SJSA1 (cell line): ENCODE measurements around the gene PATE4. TPM values are rescaled to one million over a fixed set of nuclear protein-coding genes. Genes with fewer than 3 reads are reported as not detected.
"Not testable (repeated sequence)": the region's sequence is repeated elsewhere in the genome, so short reads cannot be mapped to it uniquely, and the experiment has no call there.

ENCODE experiments used
- DNase-seq, 2 experiments: peaks; one replicate each; pipeline ENCODE4 v3.0.0-alpha.2; 2015 to 2020; ENCODE audit warnings: low spot score in 2 of 2, low read depth in 1 of 2
- H3K27ac ChIP-seq: fragments of 250-450 bp; sonication (Bioruptor Pico); 2 replicates; pipeline ENCODE4 v1.5.1; 2020; ENCODE audit warnings: mild to moderate bottlenecking, moderate library complexity
- H3K27me3 ChIP-seq: fragments of 250-450 bp; sonication (Bioruptor Pico); replicated peaks from 2 replicates; pipeline ENCODE4 v1.5.1; 2020; ENCODE audit warnings: mild to moderate bottlenecking, moderate library complexity
- H3K36me3 ChIP-seq: fragments of 250-450 bp; sonication (Bioruptor Pico); 2 replicates; pipeline ENCODE4 v1.5.1; 2020; ENCODE audit warnings: mild to moderate bottlenecking
- H3K4me1 ChIP-seq: fragments of 250-450 bp; sonication (Bioruptor Pico); replicated peaks from 2 replicates; pipeline ENCODE4 v1.6.1; 2021; ENCODE audit warnings: mild to moderate bottlenecking
- H3K4me3 ChIP-seq: fragments of 250-450 bp; sonication (Bioruptor Pico); 2 replicates; pipeline ENCODE4 v1.5.1; 2020; ENCODE audit warnings: mild to moderate bottlenecking
- H3K9me3 ChIP-seq: fragments of 250-450 bp; sonication (Bioruptor Pico); replicated peaks from 2 replicates; pipeline ENCODE4 v1.5.1; 2020; ENCODE audit warnings: mild to moderate bottlenecking
- total RNA-seq: library from RNA; depleted of rRNA; stranded (reverse); fragments of >200 nt; shearing (Covaris generic); gene quantifications from 2 replicates; pipeline ENCODE4 v1.2.3, GENCODE V29; 2014; rRNA removed

PATE4 gene, protein sequence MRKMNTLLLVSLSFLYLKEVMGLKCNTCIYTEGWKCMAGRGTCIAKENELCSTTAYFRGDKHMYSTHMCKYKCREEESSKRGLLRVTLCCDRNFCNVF
- not detected in 2 replicates for total RNA-seq

DNA sequence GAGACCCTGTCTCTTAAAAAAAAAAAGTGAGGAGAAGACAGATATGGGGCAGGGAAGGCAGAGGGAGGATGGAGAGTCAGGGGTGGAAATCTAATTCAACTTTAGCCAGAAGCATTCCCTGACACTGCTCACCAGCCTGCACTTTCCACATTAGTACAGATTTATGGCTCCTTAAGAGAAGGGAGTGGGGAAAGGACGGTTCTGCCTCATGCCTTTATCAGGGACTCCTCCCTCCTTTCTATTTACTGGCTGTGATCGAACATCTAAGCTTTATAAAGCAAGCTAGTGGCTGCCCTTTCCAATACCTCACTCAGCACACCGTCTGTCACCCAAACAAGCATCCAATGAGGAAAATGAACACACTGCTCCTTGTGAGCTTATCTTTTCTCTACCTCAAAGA is at the start of gene PATE4:
Gene PATE4, plus strand, starts transcription at position 301 of the 400 bp plus-strand sequence. Its CDS starts 44 bp downstream, at position 345.
- Histone ChIP-seq H3K9me3 (no peaks in the 10 kb centered on the region), H3K36me3 (no peaks in the 10 kb centered on the region), H3K4me3 (no peak within 1 kb of the TSS), H3K27ac (no peak within 1 kb of the TSS), H3K27me3 (no peaks in the 10 kb centered on the region), H3K4me1 (no peaks in the 10 kb centered on the region)
- DNase-seq, result no peak

DNA sequence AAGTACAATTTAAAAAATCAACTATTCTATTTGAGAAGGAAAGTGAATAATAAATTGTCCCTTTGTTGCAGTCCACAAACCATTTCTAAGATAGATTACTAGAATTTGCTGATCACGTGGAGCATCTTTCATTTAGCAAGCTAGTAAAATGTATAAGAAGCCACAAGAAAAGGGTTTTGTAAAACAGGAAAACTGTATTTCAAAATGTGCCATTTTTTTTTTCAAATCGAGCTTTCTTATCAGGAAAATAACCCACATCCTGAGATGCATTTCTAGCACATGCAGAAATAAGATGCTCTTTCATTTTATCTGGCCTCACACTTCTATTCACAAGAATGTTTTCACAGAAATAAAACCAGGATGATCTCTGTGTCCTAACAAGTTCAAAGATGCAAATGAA is 48.4 kb upstream of the PATE4 start:
- Histone ChIP-seq H3K9me3 (no peaks in the 10 kb centered on the region), H3K36me3 (no peaks in the 10 kb centered on the region), H3K27me3 (no peaks in the 10 kb centered on the region), H3K27ac (no peak overlapping the region), H3K4me1 (no peaks in the 10 kb centered on the region), H3K4me3 (no peak overlapping the region)
- DNase-seq, result no peak

DNA sequence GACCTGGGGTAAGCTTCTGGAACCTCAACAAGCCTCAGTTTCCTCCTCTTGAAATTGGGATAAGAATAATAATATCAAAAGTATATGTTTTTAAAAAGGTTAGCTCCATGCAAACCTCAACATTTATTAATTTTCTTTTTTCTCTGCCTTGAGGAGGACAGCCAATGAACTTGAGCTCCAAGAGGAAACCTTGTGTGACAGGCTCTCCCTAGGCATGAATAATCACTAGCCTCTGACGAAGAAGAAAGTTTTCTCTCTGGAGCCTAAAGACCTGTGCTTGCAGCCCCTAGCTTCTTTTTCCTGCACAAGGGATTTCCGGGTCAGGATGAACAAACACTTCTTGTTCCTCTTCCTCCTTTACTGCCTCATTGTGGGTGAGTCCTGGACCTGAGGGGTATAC is 45.3 kb upstream of the PATE4 start, which contains the start of gene PATE3:
Gene PATE3, plus strand, starts transcription at position 301 of the 400 bp plus-strand sequence. Its CDS starts 25 bp downstream, at position 326.
- H3K36me3 ChIP-seq, result no peaks in the 10 kb centered on the region
- no peaks in the 10 kb centered on the region for H3K4me1 ChIP-seq
- no peak within 1 kb of the TSS for H3K4me3 ChIP-seq
- H3K9me3 ChIP-seq, result no peaks in the 10 kb centered on the region
- H3K27ac ChIP-seq, result no peak within 1 kb of the TSS
- H3K27me3 ChIP-seq, result no peaks in the 10 kb centered on the region
- no peak for DNase-seq

DNA sequence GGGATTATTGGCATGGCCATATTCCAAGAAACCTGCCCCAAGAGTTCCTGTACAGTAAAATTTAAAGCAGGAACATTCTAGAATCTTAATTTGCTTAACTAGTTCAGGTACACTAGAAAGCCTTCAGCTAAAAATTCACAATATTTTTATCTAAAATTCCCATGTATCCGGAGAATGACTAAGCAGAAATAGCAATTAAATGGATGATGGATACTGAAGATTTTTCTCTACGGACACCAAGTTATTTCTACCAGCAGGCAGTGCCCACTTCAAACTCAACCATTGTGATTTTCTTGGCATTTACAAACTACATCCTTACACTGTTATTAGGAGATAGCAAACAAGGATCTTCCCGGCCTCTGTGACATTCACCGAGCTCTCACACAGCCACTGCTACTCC is 42.3 kb upstream of the PATE4 start:
- DNase-seq, result no peak
- Histone ChIP-seq H3K4me1 (no peaks in the 10 kb centered on the region), H3K36me3 (no peaks in the 10 kb centered on the region), H3K27me3 (no peaks in the 10 kb centered on the region), H3K27ac (no peak overlapping the region), H3K9me3 (no peaks in the 10 kb centered on the region), H3K4me3 (no peak overlapping the region)

DNA sequence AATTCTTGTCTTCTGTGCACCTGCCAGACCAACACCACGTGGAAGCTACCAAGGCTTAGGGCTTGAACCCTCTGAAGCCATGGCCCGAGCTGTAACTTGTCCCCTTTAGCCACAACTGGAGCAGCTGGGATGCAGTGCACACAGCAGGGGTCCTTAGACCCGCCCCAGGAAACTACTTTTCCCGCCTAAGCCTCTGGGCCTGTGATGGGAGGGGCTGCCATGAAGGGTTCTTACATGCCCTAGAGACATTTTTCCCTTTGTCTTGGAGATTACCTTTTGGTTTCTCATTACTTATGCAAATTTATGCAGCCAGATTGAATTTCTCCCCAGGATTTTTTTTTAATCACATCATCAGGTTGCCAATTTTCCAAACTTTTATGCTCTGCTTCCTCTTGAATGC is 35.5 kb upstream of the PATE4 start:
- H3K27ac ChIP-seq, result no peak overlapping the region
- H3K27me3 ChIP-seq, result no peaks in the 10 kb centered on the region
- no peaks in the 10 kb centered on the region for H3K4me1 ChIP-seq
- no peak for DNase-seq
- H3K9me3 ChIP-seq, result no peaks in the 10 kb centered on the region
- no peak overlapping the region for H3K4me3 ChIP-seq
- H3K36me3 ChIP-seq, result no peaks in the 10 kb centered on the region

DNA sequence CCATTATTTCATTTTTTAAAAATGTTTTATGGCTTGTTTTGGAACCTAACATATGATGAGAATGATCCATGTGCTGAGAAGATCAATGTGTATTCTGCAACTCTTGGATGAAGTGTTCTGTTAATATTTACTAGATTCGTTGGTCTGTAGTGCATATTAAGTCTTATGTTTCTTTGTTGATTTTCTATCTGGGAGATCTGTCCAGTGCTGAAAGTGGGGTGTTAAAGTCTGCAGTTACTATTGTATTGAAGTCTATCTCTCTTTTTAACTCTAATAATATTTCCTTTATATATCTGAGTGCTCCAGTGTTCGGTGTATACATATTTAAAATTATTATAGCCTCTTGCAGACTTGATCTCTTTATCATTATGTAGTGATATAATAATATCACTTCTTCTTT is 33.3 kb upstream of the PATE4 start:
- H3K4me1 ChIP-seq, result no peaks in the 10 kb centered on the region
- no peak overlapping the region for H3K4me3 ChIP-seq

DNA sequence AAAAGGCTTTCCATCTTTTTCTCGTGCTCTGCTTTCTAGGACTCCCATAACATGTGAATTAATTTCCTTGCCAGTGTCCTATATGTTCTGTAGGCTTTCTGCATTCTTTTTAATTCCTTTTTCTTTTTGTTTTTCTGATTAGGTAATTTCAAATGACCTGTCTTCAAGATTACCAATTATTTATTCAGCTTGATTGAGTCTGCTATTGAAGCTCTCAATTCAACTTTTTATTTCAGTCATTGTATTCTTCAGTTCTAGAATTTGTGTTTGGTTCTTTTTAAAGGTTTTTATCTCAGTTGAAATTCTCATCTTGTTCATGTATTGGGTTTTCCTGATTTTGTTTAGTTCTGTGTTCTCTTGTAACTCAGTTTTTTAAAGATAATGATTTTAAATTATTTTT is 30.7 kb upstream of the PATE4 start:
- Histone ChIP-seq H3K27ac (no peak overlapping the region), H3K36me3 (no peaks in the 10 kb centered on the region), H3K4me1 (no peaks in the 10 kb centered on the region), H3K9me3 (no peaks in the 10 kb centered on the region), H3K4me3 (no peak overlapping the region), H3K27me3 (no peaks in the 10 kb centered on the region)
- DNase-seq, result no peak

More for the DNA sequence above, 33.3 kb upstream of the PATE4 start:
- H3K9me3 ChIP-seq, result no peaks in the 10 kb centered on the region
- no peaks in the 10 kb centered on the region for H3K27me3 ChIP-seq
- no peak overlapping the region for H3K27ac ChIP-seq
- DNase-seq, result no peak
- H3K36me3 ChIP-seq, result no peaks in the 10 kb centered on the region

DNA sequence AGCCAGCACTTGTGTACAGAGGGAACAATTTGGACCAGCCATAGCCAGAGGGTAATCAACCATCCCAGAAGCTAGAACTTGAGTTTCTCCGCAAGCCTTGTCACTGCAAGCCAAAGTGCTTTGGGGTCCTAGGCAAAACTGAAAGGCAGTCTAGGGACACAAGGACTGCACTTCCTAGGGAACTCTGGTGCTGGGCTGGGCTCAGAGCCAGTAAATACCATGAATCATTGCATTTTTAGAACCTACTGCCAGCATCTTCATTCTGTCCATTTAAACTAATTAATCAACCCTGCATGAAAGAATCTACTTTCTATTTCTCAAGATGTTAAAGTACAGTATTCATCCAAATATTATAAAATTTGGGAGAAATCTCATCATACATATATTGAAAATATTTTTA is 25.2 kb upstream of the PATE4 start:
- H3K9me3 ChIP-seq, result no peaks in the 10 kb centered on the region
- H3K27ac ChIP-seq, result no peak overlapping the region
- H3K4me1 ChIP-seq, result no peaks in the 10 kb centered on the region
- H3K4me3 ChIP-seq, result no peak overlapping the region
- H3K27me3 ChIP-seq, result no peaks in the 10 kb centered on the region
- DNase-seq, result no peak
- no peaks in the 10 kb centered on the region for H3K36me3 ChIP-seq

DNA sequence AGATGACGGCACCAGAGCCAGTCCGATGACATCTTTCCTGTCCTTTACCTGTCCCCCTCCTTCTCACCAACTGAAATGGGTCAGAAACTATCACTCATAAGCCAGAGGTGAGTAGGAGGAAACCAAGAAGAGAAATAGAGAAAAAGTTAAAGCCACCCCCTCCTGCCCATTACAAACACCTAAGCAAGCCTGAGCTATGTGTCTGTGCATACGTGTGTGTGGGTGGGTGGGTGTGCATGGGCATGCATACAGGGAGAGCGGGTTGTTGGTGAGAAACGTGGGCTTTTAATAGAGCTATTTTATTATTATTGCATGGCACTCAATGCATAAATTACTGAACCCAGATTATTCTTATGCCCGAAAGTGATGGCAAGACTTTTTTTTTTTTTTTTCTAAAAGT is 2.6 kb downstream of the PATE4 start:
- DNase-seq, result no peak
- H3K36me3 ChIP-seq, result no peaks in the 10 kb centered on the region
- H3K4me1 ChIP-seq, result no peaks in the 10 kb centered on the region
- no peaks in the 10 kb centered on the region for H3K9me3 ChIP-seq
- no peaks in the 10 kb centered on the region for H3K27me3 ChIP-seq
- no peak overlapping the region for H3K27ac ChIP-seq
- H3K4me3 ChIP-seq, result no peak overlapping the region

DNA sequence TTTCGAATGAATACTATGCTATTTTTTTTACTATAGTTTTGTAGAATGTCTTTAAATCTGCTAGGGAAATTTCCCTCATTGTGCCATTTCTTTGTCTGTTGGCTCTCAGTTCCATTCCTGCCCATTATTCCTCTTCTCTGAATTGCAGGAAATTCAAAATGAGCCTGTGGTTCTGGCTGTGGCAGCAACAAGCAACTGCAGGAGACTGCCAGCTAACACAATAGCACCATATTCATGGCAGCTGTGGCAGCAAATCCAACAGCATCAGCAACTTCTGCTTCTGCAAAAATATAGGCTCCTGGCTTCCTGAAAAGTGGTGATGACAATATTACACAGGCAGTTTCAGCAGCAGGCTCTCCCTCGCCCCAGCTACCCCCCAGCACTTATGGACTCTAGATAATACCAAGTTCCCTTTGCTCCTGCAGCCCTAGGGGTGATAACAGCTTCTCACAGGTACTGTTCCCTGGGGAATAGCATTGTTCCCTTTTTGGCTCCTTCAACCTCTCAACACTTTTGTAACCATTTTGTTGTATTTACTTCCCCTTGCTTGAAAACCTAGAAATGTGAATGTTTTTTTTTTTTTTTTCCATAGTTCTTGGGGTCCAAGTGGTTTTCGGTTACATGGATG is 9.3 kb downstream of the PATE4 start:
- DNase-seq, result no peak
- no peaks in the 10 kb centered on the region for H3K36me3 ChIP-seq
- no peaks in the 10 kb centered on the region for H3K4me1 ChIP-seq

DNA sequence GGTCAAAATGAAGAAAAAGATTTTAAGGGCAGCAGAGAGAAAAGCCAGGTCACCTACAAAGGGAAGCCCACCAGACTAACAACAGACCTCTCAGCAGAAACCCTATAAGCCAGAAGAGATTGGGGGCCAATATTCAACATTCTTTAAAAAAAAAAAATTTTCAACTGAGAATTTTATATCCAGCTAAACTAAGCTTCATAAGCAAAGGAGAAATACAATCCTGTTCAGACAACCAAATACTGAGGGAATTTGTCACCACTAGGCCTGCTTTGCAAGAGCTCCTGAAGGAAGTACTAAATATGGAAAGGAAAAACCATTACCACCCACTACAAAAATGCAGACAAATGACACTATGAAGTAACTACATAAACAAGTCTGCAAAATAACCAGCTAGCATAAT is 13.1 kb downstream of the PATE4 start:
- Histone ChIP-seq H3K36me3 (no peaks in the 10 kb centered on the region), H3K4me1 (no peaks in the 10 kb centered on the region), H3K27ac (no peak overlapping the region), H3K27me3 (no peaks in the 10 kb centered on the region), H3K4me3 (no peak overlapping the region), H3K9me3 (no peaks in the 10 kb centered on the region)
- no peak for DNase-seq

More for the DNA sequence above, 9.3 kb downstream of the PATE4 start:
- H3K4me3 ChIP-seq, result no peak overlapping the region
- H3K27ac ChIP-seq, result no peak overlapping the region
- H3K27me3 ChIP-seq, result no peaks in the 10 kb centered on the region
- no peaks in the 10 kb centered on the region for H3K9me3 ChIP-seq

DNA sequence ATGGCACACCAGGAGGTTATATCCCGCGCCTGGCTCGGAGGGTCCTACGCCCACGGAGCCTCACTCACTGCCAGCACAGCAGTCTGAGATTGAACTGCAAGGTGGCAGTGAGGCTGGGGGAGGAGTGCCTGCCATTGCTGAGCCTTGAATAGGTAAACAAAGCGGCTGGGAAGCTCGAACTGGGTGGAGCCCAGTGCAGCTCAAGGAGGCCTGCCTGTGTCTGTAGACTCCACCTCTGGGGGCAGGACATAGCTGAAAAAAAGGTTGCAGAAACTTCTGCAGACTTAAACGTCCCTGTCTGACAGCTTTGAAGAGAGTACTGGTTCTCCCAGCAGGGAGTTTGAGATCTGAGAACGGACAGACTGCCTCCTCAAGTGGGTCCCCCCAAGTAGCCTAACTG is 24.6 kb downstream of the PATE4 start:
- H3K36me3 ChIP-seq, H3K27ac ChIP-seq, H3K4me1 ChIP-seq, H3K4me3 ChIP-seq, H3K9me3 ChIP-seq, H3K27me3 ChIP-seq, DNase-seq: not testable (repeated sequence)

DNA sequence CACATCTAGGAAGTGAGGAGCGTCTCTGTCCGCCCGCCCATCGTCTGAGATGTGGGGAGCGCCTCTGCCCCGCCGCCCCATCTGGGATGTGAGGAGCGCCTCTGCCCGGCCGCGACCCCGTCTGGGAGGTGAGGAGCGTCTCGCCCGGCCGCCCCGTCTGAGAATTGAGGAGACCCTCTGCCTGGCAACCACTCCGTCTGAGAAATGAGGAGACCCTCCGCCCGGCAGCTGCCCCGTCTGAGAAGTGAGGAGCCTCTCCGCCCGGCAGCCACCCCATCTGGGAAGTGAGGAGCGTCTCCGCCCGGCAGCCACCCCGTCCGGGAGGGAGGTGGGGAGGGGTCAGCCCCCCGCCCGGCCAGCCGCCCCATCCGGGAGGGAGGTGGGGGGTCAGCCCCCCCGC is 29.7 kb downstream of the PATE4 start:
- not testable (repeated sequence) for H3K36me3 ChIP-seq, H3K9me3 ChIP-seq, DNase-seq, H3K4me3 ChIP-seq, H3K27ac ChIP-seq, H3K4me1 ChIP-seq, H3K27me3 ChIP-seq

DNA sequence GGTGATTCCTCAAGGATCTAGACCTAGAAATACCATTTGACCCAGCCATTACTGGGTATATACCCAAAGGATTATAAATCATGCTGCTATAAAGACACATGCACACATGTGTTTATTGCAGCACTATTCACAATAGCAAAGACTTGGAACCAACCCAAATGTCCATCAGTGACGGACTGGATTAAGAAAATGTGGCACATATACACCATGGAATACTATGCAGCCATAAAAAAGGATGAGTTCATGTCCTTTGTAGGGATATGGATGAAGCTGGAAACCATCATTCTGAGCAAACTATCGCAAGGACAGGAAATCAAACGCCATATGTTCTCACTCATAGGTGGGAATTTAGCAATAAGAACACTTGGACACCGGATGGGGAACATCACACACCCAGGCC is 32.2 kb downstream of the PATE4 start:
- H3K4me3 ChIP-seq, H3K27me3 ChIP-seq, H3K4me1 ChIP-seq, H3K9me3 ChIP-seq, H3K27ac ChIP-seq, H3K36me3 ChIP-seq, DNase-seq: not testable (repeated sequence)

DNA sequence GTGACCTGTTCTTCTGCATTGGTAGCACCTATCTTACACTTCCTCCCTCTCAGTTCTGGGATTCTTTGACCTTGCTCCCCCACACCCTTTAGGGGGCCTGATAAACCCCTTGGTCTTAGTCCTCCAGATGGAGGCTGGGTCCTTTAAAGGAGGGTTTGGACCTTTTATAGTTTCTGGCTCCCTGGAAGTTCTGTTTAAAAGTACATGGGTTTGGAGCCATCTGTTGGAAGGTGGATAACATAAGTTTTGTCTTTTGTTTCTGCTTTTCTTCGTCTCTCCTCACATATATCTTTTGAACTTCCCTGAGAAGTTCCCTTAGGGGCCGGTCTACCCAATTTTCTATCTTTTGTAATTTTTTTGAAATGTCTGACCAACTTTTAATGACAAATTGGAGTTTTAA is 36.4 kb downstream of the PATE4 start:
- no peaks in the 10 kb centered on the region for H3K9me3 ChIP-seq
- no peak overlapping the region for H3K27ac ChIP-seq
- no peaks in the 10 kb centered on the region for H3K27me3 ChIP-seq
- no peaks in the 10 kb centered on the region for H3K36me3 ChIP-seq
- H3K4me3 ChIP-seq, result no peak overlapping the region
- H3K4me1 ChIP-seq, result no peaks in the 10 kb centered on the region
- DNase-seq, result no peak
